HS-27A (cell line): ENCODE data around the gene ORC2.
"Not testable (repeated sequence)": the region's sequence is repeated elsewhere in the genome, so short reads cannot be mapped to it uniquely, and the experiment has no call there.

Experiments used
- DNase-seq: peaks from one replicate; pipeline ENCODE4 v3.0.0-alpha.2; 2012; ENCODE audit warnings: low read depth, missing footprints

ORC2 gene

DNA sequence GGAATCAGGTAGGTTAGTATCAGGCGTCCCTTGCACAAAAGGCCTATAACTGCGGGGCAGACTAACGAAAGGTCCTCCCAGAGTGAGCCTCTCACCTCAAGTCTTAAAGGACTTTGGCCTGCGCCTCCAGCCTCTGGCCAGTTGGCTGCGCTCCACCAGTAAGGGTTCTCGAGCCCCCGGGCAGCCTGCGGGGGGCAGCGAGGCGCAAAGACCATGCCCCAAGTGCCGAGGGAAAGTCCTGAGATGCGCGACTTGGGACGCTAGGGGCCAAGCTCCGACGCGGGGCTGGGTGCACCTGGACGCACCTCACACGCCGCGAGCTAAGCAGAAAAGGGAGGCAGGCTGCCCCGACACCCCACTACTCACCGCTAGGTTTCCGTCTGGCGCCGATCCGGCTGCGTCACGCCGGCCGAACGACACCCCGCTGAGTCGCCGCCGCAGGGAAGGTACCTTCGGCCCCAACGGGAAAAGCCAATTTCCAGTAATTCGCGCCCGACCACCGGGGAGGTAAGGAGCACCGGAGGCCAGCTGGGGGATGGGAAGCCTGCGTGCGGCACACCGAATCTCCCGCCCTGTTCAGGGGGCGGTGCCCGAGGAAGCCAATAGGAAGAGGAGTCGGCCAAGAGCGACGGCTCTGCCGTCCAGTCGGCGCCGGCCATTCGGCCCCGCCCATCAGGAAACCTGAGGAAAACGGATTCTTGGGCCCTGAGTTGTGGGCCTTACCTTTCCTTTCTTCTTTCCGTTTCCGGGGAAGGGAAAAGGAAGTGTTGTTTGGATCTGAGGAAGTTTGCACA lies at the start of gene ORC2:
Gene ORC2, minus strand, starts transcription at position 537 of the 794 bp plus-strand sequence. CDS start 5,537 bp downstream, outside the sequence.
- peak; percentile 92 for DNase-seq

DNA sequence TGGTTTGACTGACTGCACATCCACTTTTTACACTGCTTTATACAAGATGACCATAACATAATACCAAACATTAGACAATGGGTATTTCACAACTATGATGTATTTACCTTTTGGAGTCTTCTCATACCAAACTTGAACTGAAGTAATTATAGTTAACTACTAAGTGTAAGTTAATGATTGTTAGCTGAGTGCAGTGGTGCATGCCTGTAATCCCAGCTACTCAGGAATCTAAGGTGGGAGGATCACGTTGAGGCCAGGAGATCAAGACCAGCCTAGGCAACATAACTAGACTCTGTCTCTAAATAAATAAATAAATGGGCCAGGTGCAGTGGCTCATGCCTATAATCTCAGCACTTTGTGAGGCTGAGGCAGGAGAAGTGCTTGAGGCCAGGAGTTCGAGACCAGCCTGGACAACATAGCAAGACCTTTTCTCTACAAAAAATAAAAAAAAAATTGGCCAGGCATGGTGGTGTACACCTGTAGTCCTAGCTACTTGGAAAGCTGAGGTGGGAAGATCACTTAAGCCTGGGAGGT lies 44.9 kb upstream of the ORC2 start:
- no peak for DNase-seq

DNA sequence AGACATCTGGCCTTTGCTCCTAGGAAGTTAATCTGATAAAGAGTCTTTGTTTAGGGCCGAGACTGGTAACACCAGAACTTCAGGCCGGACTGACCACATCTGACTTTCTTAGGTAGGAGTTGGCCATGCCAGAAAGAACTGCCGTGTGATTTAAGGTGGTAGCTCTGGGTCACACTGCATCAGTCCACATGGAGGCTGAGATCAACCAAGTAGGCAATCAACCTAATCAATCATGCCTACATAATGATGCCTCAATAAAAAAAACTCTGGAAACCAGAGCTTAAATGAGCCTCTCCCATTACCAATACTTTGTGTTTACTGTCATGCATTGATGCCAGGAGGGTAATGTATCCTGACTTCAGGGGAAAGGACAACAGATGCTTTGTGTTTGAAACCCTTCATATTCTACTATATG lies 44.1 kb upstream of the ORC2 start:
- no peak for DNase-seq

DNA sequence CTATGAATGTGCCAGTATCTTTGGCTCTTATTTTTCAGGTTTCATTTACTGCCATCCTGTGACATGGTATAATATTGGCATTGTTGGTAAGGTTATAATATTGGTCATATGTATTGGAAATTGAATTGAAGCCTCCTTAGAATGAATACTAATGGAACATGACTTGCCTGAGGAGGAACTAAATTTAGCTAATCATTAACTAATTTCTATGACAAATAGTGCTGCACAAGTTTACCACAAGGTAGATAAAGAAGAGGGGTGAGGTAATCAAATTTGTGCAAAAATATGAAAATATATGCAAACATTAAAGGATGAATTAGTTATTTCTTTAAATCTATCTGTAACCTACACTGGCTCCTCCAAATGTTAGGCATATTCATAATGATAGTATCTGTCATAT lies 43.2 kb upstream of the ORC2 start:
- DNase-seq, result no peak

DNA sequence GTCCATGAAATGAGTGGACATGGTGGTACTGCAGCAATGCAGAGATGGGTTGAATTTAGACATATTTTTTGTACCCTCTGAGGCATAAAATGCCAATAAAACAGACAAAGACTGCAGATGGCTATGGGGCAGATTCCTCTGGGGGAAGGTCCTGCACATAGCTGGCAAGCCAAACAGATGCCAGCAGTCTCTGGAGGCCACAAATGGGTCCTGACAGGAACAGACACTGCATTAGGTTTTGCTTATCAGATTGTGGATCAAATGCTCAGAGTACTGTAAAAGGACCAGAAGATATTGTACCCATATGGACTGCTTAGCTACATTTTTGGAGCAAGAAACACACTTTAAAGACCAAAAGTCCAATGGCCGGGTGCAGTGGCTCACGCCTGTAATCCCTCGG lies 40.9 kb upstream of the ORC2 start:
- no peak for DNase-seq

DNA sequence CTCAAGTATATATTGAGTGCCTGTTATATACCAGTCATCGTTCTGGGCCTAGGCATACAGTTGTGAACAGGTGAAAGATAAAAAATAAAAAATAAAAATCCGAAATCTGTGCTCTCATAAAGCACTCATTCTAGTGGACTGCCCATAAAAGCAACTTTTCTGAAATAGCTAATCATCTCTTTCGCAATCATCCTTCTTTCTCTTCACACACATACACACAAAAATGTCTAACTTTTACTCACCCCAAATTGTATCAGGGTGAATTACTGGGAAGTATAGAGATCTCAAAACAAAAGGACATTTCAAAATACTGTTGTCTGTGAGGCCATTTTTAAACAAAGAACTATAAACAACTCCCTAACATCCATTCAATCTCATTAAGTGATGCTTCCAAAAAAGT lies 29.6 kb upstream of the ORC2 start:
- DNase-seq, result no peak

DNA sequence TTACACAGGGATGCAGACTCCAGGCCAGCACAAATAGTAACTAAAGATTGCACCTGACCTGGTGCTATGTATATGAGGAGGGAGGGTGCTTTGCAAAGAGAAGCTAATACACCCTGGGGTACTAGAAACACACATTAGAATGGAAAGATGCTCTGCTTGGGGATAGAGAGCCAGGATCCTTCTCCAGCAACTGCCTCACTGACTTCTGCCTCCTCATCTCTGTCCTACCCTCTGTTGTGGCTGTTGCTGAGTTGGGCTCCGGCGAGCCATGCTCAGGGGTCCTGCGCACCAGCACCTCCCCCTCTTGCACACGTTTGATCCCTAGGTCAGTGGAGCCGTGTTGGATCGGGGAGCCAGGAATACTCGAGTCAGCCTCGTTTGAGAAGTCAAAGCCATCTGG lies 23.7 kb upstream of the ORC2 start:
- DNase-seq, result no peak

DNA sequence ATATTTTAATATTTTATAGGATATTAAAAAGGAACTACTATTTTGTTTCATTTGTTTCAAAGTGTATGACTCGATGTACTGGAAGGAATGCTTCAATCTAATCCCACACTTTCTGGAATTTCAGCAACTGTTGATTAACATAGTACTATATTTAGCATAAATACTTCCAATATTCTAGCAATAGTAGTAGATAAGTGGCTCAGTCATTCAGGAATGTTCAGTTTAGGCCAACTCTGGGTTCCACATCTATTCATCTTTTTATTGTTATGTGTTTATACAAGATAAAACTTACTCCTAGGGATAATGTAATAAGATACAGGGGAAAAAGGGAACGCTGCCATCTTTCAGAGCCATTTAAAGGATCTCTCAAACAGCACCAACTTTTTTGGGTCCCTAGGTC lies 22.3 kb upstream of the ORC2 start:
- DNase-seq, result peak; percentile 31

DNA sequence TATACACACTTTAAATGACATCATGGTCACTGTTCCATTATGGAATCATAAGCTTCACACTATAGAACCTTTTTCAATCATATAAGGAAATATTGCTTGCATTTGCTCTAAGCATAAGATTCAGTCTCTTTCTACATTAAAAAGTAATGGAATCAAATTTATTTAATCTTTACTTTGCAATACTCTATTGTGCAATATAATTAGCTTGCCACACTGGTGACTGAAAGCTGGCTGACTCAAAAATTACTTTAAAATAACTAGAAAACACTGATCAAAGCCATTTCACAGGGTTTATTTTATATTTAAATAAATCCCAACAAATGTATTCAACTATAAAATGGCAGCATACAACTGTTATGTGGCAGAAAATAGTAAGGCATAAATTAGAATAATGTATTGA lies 13.2 kb upstream of the ORC2 start:
- DNase-seq, result no peak

DNA sequence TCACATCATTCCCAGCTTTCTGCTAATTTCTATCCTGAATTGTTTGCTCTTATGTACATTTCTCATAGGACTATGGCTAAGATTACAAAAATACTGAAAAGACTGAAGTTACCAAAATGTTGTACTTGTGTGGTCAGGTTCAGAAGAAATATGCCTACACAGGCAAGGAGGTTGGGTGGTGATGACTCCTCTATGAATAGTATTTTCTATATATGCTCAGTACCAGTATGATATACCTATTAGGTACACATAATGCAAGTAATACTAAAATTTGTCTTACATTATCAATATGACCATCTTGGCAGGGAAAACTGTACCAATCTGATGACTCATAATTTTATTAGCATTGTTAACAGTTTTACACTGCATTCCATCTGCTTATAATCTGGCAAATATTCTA lies 12.2 kb upstream of the ORC2 start:
- DNase-seq, result no peak

DNA sequence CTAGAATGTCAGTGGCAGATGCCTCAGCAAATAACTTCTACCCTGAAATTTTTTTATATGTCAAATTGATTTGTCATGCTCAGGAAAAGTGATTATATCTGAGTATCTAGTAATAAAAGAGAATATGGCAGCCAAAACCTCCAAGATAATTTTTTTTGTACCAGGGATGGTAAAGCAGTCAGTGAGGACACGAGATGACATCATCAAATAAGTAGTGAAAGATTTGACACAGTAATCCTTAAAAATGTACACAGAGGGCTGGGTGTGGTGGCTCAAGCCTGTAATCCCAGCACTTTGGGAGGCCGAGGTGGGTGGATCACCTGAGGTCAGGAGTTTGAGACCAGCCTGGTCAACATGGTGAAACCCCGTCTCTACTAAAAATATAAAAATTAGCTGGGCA lies 6.6 kb upstream of the ORC2 start:
- DNase-seq, result not testable (repeated sequence)

DNA sequence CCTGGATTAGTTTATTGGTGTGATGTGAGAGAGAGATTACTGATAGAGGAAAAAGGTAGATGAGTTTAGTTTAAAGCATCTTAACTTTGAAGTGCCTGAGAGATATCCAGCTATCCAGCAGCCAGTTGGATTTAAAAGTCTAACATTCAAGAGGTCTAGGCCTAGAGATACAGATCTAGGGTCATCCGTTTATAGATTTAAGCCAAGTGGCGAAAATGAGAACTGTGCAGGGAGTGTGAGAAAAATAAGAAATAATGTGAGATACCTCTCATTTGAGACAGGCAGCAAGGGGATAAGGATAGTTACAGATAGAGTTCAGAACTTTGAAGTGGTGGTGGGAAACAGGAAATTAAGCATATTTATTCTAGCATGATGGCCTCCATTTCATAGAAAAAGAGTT lies 5.3 kb upstream of the ORC2 start:
- no peak for DNase-seq

DNA sequence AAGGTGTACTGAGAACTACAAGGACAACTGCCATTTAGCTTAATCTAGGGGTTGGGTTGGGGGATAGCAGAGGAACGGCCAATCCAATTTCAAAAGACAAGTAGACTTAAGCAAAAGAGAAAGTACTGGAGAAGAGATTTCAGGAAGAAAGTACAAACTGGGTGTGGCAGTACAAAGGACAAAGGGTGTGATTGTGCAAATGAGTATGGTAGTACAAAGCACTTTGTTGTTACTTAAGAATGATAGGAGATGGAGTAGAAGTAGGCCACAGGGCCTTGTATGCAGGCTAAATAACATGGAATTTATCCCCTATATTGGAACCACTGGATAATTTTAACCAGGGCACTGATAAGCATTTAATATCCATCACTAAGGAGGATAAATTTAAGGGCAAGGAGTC lies 4.7 kb upstream of the ORC2 start:
- DNase-seq, result no peak

DNA sequence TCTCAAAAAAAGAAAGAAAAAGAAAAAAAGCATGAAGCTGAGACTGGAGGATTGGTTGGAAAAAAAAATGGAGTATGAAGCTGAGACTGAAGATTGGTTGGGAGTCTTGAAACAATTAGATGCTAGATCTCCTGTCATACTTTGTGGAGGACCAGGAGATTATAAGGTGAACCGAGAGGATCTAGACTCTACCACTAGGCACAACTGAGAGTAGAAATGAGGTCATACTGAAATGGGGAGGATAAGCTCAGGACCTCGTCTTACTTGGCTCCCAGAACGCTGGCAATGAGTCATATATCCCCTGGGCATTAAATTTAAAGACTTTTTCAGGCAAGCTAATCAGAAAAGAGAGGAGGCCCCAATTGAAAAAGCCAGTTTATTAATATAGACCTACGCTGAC lies 3.3 kb upstream of the ORC2 start:
- DNase-seq, result peak; percentile 46

DNA sequence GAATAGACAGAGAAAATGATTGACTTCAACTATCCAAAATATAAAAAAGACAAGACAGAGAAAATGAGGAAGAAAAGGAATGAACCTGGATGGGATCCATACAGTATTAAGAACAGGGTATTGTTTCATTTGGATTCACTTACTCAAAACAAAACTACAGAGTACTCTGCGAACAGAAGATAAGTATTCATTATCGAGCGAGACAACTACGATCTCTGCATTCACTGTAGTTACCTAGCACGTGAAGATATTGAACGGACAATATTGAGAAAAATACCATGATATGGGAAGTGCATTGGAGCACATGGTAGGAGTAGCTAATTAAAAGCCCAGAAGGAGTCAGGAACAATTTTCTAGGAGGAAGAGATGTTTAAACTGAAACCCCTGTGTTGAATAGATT lies 1.0 kb upstream of the ORC2 start:
- no peak for DNase-seq

DNA sequence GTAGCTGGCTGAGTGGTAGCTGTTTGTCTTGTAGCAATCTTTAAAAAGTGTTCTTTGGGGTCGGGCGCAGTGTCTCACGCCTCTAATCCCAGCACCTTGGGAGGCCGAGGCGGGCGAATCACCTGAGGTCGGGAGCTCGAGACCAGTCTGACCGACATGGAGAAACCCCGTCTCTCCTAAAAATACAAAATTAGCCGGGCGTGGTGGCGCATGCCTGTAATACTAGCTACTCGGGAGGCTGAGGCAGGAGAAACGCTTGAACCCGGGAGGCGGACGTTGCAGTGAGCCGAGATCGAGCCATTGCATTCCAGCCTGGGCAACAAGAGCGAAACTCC lies 425 bp upstream of the ORC2 start:
- DNase-seq, result not testable (repeated sequence)

DNA sequence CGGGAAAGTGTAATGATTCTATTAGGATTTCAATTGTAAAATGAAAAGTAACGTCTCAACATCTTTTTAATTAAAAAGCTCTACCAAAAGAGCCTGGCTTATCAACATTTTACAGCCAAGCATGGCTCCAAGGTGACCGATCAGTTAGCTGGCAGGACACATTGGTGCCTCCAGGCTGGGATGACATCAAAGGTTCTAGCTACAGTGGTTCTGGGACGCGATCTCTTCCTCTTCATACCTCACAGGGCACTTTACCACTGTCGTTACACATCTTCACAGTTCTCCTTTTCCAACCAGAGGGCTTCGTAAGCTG lies 693 bp downstream of the ORC2 start:
- DNase-seq, result no peak

DNA sequence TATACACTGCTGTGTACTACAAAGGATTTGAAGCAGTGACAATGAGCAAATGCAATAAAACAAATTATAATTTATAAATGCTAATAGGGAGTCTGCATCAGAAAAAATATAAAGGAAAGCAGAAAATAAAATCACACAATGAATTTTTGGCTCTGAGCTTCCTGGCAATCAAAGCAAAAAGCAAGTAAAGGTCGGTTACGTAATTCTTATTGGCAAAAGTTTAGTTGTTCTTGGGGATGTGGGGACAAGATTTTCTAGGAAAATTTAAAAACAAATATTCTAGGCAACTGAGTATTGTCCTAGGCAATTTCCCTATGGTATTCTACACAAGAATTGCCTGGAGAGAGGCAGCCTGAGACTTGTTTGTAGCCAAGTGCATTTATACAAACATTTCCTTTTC lies 1.8 kb downstream of the ORC2 start:
- no peak for DNase-seq

DNA sequence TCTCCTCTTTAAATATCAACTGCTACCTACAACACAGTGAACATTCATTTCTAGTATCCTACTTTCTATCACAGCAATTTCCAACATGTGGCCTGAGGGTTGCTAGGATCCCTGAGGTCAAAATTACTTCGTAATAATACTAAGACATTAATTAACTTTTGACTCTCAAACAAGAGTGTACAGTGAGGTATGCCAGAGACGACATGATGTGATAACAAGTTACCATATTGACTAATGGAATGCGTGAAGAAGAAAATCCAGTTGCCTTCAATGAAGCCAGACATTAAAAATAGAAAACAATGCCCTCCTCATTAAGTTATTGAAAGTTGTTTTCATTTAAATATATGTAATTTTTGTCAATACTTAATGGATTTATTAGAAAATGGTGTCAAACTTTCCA lies 13.1 kb downstream of the ORC2 start:
- DNase-seq, result no peak

DNA sequence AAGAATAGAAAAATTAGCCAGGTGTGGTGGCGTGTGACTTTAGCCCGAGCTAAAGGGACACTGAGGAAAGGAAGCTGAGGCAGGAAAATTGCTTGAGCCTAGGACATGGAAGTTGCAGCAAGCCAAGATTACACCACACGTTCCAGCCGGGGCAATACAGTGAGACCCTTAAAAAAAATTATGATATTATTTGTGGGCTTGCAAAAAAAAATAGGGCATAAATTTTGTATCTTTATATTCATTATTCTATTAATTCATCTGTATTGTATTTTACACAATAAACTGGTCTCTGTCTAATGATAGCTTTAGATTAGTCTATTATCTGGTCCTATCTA lies 18.1 kb downstream of the ORC2 start:
- DNase-seq, result no peak

DNA sequence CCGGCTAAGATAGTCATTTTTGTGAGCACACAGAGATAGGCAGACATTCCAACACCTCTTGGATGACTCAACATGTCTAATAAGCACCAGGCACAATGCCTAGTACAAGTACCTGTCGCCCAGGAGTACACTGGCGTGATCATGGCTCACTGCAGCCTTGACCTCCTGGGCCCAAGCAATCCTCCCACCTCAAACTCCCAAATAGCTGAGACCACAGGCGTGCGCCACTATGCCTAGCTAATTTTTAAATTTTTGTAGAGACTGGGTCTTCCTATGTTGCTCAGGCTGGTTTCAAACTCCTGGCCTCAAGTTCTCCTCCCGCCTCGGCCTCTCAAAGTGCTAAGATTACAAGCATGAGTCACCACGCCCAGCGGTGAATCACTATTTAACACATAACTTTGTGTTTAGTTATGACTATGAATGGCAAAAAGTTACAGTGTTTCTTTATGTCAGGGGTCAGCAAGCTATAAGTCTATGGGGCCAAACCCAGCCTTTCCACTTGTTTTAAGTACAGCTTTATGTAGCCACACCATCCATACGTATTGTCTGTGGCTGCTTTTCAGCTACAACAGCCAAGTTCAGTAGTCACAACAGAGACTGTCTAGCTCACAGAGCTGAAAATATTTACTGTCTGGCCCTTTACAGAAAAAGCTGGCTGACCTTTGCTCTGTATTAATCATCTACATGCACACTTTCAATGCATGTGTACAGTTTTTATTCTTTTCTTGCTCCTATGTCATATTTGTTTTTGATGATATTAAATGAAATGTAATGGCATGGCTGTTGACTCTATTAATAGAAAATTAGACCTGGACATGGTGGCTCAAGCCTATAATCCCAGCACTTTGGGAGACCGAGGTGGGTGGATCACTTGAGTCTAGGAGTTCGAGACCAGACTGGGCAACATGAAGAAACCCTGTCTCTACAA lies 18.7 kb downstream of the ORC2 start:
- peak; percentile 94 for DNase-seq

DNA sequence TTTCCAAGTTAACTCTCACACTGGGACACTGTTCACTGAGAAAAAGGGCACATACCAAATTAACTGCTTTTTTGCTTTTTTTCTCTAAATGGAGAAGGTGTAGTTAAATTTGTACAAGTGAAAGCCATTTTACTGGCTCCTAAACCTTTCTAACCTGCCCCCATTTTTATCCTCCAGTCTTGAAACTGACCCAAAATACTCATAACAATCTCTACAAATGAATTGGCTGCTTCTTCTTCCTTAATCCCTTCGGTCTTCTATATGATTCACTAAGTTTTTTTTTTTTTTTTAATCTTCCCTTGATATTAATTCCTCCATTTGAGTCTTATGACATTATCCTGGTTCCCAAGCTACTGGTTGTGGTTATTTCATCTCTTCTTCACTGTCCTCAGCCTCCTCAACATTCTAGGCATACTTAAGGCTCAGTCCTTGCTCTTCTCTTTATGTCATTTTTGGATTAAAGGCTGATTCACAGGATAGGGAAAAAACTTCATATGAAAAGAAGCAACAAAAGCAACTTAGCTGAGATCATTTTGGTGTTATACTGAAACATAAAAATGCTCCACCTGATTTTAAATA lies 19.8 kb downstream of the ORC2 start:
- DNase-seq, result no peak

DNA sequence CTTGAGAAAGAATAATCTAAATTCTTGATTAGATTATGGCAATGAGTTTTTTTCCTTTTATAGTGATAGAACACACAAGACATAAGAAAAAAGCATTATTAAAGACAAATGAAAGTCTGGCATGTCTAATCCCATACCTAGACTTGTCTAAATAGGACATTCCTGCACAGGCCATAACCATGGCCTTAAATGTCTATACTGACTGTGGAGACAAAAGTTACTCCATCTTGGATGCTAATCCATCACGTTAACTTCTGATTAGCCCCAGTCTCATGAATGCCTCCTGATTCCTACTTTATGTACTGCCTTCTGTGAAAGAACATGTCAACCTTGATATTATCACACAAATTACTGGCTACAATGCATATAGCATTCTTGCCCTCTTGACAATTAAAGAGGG lies 23.6 kb downstream of the ORC2 start:
- no peak for DNase-seq
